ENCODE results near the gene SNX2. TPM values are rescaled to one million over a fixed set of nuclear protein-coding genes. Genes with fewer than 3 reads are reported as not detected.

Gene SNX2
- total RNA-seq, 6 experiments from 2014 or later: 39.0 to 48.4 (median 45.9) TPM

DNA sequence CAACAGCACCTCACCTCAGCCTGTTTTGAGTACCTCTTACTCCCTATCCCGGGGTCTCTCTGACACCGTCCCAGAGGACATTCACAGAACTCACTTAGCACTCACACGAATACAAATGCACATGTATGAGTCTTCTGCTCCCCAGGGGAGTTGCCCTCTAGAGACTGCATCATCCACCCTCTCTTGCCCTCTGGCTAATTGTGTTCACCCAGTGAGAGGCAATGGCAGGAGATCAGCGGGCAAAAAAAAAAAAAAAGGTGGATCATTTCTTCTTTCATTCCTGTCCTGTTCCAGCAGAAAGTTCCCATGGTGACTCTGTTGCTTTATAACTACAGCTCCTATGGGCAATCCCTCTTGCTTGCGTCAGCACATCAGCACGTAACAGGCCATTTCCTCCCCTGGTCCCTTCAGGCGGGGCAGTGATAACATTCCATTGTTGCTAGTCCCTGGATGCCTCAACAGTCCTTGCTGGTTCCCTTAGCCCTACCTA lies 23.5 kb upstream of the SNX2 start:
- no peak overlapping the region for H3K4me3 Mint-ChIP-seq
- peaks cover 19% of the 10 kb centered on the region for H3K4me1 Mint-ChIP-seq (ENCODE audit: low read depth)
- DNase-seq: peak; percentile 13
- no peaks in the 10 kb centered on the region for H3K9me3 Mint-ChIP-seq
- H3K27ac Mint-ChIP-seq: peak overlapping the region; percentile 66
- H3K27me3 Mint-ChIP-seq (ENCODE audit: insufficient read depth): peaks cover 2% of the 10 kb centered on the region
- no peaks in the 10 kb centered on the region for H3K36me3 Mint-ChIP-seq (ENCODE audit: low read depth)
- TF ChIP-seq, protein P1, sequence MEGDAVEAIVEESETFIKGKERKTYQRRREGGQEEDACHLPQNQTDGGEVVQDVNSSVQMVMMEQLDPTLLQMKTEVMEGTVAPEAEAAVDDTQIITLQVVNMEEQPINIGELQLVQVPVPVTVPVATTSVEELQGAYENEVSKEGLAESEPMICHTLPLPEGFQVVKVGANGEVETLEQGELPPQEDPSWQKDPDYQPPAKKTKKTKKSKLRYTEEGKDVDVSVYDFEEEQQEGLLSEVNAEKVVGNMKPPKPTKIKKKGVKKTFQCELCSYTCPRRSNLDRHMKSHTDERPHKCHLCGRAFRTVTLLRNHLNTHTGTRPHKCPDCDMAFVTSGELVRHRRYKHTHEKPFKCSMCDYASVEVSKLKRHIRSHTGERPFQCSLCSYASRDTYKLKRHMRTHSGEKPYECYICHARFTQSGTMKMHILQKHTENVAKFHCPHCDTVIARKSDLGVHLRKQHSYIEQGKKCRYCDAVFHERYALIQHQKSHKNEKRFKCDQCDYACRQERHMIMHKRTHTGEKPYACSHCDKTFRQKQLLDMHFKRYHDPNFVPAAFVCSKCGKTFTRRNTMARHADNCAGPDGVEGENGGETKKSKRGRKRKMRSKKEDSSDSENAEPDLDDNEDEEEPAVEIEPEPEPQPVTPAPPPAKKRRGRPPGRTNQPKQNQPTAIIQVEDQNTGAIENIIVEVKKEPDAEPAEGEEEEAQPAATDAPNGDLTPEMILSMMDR (IDR thresholded peaks at IDR 0.05): no peak

DNA sequence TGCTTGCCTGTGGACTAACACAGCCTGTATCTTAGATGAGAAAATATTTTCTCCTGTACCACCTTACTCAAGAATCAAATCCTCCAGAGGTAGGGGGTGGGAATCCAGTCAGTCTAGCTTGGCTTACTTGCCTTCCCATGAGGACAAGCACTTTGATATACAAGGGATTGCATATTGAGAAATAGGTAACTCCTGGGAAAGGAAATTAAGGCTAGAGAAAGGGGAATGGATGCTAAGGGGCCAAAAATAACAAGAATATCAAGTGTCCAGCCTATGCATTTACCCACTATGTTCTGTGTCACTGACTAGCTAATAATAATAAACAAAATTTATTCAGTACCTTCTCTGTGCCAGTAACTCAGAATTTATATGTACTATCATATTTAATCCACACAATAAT lies 21.4 kb upstream of the SNX2 start:
- Mint-ChIP-seq H3K27ac (no peak overlapping the region), H3K36me3 (ENCODE audit: low read depth) (no peaks in the 10 kb centered on the region), H3K9me3 (no peaks in the 10 kb centered on the region), H3K27me3 (ENCODE audit: insufficient read depth) (no peaks in the 10 kb centered on the region; the same call in none of the 2 replicates), H3K4me1 (ENCODE audit: low read depth) (peaks cover 26% of the 10 kb centered on the region), H3K4me3 (no peak overlapping the region)
- TF ChIP-seq, protein P1 (IDR thresholded peaks at IDR 0.05): no peak
- DNase-seq: no peak

GRCh38 chr5:122755783-122756182 lies 19.1 kb upstream of the SNX2 start:
- TF ChIP-seq, protein P1 (IDR thresholded peaks at IDR 0.05): no peak
- Mint-ChIP-seq H3K4me3 (no peak overlapping the region), H3K27ac (no peak overlapping the region), H3K27me3 (ENCODE audit: insufficient read depth) (no peaks in the 10 kb centered on the region; the same call in none of the 2 replicates), H3K36me3 (ENCODE audit: low read depth) (no peaks in the 10 kb centered on the region), H3K9me3 (no peaks in the 10 kb centered on the region), H3K4me1 (ENCODE audit: low read depth) (peaks cover 26% of the 10 kb centered on the region)
- DNase-seq: no peak

DNA sequence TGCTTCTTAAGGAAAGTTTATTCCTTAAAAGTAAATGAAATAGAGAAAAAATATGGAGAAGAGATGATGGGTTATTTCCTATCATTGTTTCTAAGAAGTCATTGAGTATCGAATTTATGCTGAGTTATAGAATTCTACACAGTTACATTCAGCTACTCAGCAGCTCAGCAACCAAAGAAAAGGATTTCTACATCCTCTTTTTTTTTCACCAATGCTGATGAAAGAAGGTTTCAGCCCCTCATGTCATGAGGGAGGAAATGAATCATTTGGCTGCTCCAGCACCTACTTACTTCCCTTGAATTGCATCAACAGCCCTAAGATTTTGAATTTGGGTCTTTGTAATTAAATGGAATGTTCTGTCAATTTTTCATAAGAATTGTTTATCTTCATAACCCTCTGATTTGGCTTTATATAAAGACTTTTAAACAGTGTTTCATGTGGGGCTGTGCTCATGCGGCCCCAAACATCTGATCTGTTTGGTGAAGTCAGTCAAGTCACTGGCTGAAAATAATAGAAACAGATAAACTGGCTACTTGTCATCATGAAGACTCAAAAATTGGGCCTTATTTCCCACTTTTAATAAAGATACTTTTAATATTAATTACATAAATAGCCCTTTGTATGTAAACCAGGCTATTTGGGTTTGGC lies 18.5 kb upstream of the SNX2 start:
- H3K36me3 Mint-ChIP-seq (ENCODE audit: low read depth): no peaks in the 10 kb centered on the region
- no peaks in the 10 kb centered on the region for H3K9me3 Mint-ChIP-seq
- H3K27me3 Mint-ChIP-seq (ENCODE audit: insufficient read depth): no peaks in the 10 kb centered on the region; the same call in none of the 2 replicates
- DNase-seq: peak; percentile 2
- peaks cover 22% of the 10 kb centered on the region for H3K4me1 Mint-ChIP-seq (ENCODE audit: low read depth)
- H3K4me3 Mint-ChIP-seq: no peak overlapping the region
- TF ChIP-seq, protein P1 (IDR thresholded peaks at IDR 0.05): no peak
- H3K27ac Mint-ChIP-seq: no peak overlapping the region

DNA sequence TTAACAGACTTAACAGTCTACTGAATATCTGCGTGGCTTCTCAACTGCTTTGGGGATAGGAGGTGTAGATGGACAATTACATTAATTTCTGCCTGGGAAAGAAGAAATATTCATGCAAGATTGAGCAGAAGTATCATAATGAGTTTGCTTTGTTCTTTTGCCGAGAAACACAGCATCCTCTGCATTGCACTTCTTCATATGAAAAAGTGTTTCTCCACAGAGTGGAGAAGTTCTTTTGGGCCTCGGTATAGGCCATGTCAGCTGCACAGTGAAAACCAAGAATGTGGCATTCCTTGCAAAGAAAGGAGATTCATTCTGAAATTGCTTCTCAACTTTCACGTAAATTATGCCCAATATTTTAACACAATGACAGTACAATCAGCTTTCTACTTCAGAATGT lies 17.6 kb upstream of the SNX2 start:
- Mint-ChIP-seq H3K4me3 (no peak overlapping the region), H3K9me3 (no peaks in the 10 kb centered on the region), H3K27me3 (ENCODE audit: insufficient read depth) (no peaks in the 10 kb centered on the region), H3K36me3 (ENCODE audit: low read depth) (no peaks in the 10 kb centered on the region), H3K4me1 (ENCODE audit: low read depth) (peaks cover 18% of the 10 kb centered on the region), H3K27ac (no peak overlapping the region)
- TF ChIP-seq, protein P1 (IDR thresholded peaks at IDR 0.05): no peak
- DNase-seq: no peak
